ENCODE measurements around the gene PTPRF.

The PTPRF gene

GRCh38 chr1:43597721-43598120 is 67.0 kb downstream of the PTPRF start:
- H3K4me3 ChIP-seq (ENCODE audit: low read length in 2 of 2) = no peak overlapping the region
- H3K27me3 ChIP-seq (ENCODE audit: control insufficient read depth in 2 of 2, insufficient read depth in 2 of 2, low read length in 2 of 2) = no peaks in the 10 kb centered on the region
- H3K9me3 ChIP-seq (ENCODE audit: control insufficient read depth in 2 of 2, low read length in 2 of 2) = no peaks in the 10 kb centered on the region
- H3K27ac ChIP-seq (ENCODE audit: low read depth in 2 of 2, low read length in 2 of 2) = no peak overlapping the region
- H3K9ac ChIP-seq (ENCODE audit: low read depth in 1 of 2, low read length in 2 of 2) = no peak overlapping the region
- H3K4me1 ChIP-seq (ENCODE audit: control insufficient read depth in 2 of 2, insufficient read depth in 2 of 2, low read length in 2 of 2) = no peaks in the 10 kb centered on the region
- H3K36me3 ChIP-seq (ENCODE audit: control insufficient read depth in 2 of 2, insufficient read depth in 2 of 2, low read length in 2 of 2) = peaks cover 52 to 70% of the 10 kb centered on the region in 2 donors

GRCh38 chr1:43598622-43599021 is 67.9 kb downstream of the PTPRF start:
- peaks cover 47 to 67% of the 10 kb centered on the region in 2 donors for H3K36me3 ChIP-seq (ENCODE audit: control insufficient read depth in 2 of 2, insufficient read depth in 2 of 2, low read length in 2 of 2)
- no peak overlapping the region for H3K4me3 ChIP-seq (ENCODE audit: low read length in 2 of 2)
- H3K4me1 ChIP-seq (ENCODE audit: control insufficient read depth in 2 of 2, insufficient read depth in 2 of 2, low read length in 2 of 2) = no peaks in the 10 kb centered on the region
- H3K27ac ChIP-seq (ENCODE audit: low read depth in 2 of 2, low read length in 2 of 2) = no peak overlapping the region
- H3K27me3 ChIP-seq (ENCODE audit: control insufficient read depth in 2 of 2, insufficient read depth in 2 of 2, low read length in 2 of 2) = no peaks in the 10 kb centered on the region
- H3K9ac ChIP-seq (ENCODE audit: low read depth in 1 of 2, low read length in 2 of 2) = no peak overlapping the region
- no peaks in the 10 kb centered on the region for H3K9me3 ChIP-seq (ENCODE audit: control insufficient read depth in 2 of 2, low read length in 2 of 2)

GRCh38 chr1:43600033-43601020 is 69.6 kb downstream of the PTPRF start:
- no peak overlapping the region for H3K27ac ChIP-seq (ENCODE audit: low read depth in 2 of 2, low read length in 2 of 2)
- no peak overlapping the region for H3K4me3 ChIP-seq (ENCODE audit: low read length in 2 of 2)
- no peaks in the 10 kb centered on the region for H3K4me1 ChIP-seq (ENCODE audit: control insufficient read depth in 2 of 2, insufficient read depth in 2 of 2, low read length in 2 of 2)
- H3K36me3 ChIP-seq (ENCODE audit: control insufficient read depth in 2 of 2, insufficient read depth in 2 of 2, low read length in 2 of 2) = peaks cover 53 to 71% of the 10 kb centered on the region in 2 donors
- H3K27me3 ChIP-seq (ENCODE audit: control insufficient read depth in 2 of 2, insufficient read depth in 2 of 2, low read length in 2 of 2) = no peaks in the 10 kb centered on the region
- no peak overlapping the region for H3K9ac ChIP-seq (ENCODE audit: low read depth in 1 of 2, low read length in 2 of 2)
- H3K9me3 ChIP-seq (ENCODE audit: control insufficient read depth in 2 of 2, low read length in 2 of 2) = no peaks in the 10 kb centered on the region

GRCh38 chr1:43602990-43603389 is 72.3 kb downstream of the PTPRF start:
- no peaks in the 10 kb centered on the region for H3K9me3 ChIP-seq (ENCODE audit: control insufficient read depth in 2 of 2, low read length in 2 of 2)
- no peak overlapping the region for H3K27ac ChIP-seq (ENCODE audit: low read depth in 2 of 2, low read length in 2 of 2)
- no peaks in the 10 kb centered on the region for H3K4me1 ChIP-seq (ENCODE audit: control insufficient read depth in 2 of 2, insufficient read depth in 2 of 2, low read length in 2 of 2)
- H3K4me3 ChIP-seq (ENCODE audit: low read length in 2 of 2) = no peak overlapping the region
- no peaks in the 10 kb centered on the region for H3K27me3 ChIP-seq (ENCODE audit: control insufficient read depth in 2 of 2, insufficient read depth in 2 of 2, low read length in 2 of 2)
- peaks cover 62 to 75% of the 10 kb centered on the region in 2 donors for H3K36me3 ChIP-seq (ENCODE audit: control insufficient read depth in 2 of 2, insufficient read depth in 2 of 2, low read length in 2 of 2)
- H3K9ac ChIP-seq (ENCODE audit: low read depth in 1 of 2, low read length in 2 of 2) = no peak overlapping the region

GRCh38 chr1:43604192-43604591 is 73.5 kb downstream of the PTPRF start:
- no peak overlapping the region for H3K27ac ChIP-seq (ENCODE audit: low read depth in 2 of 2, low read length in 2 of 2)
- no peaks in the 10 kb centered on the region for H3K9me3 ChIP-seq (ENCODE audit: control insufficient read depth in 2 of 2, low read length in 2 of 2)
- no peaks in the 10 kb centered on the region for H3K27me3 ChIP-seq (ENCODE audit: control insufficient read depth in 2 of 2, insufficient read depth in 2 of 2, low read length in 2 of 2)
- H3K4me3 ChIP-seq (ENCODE audit: low read length in 2 of 2) = no peak overlapping the region
- H3K9ac ChIP-seq (ENCODE audit: low read depth in 1 of 2, low read length in 2 of 2) = no peak overlapping the region
- peaks cover 69 to 80% of the 10 kb centered on the region in 2 donors for H3K36me3 ChIP-seq (ENCODE audit: control insufficient read depth in 2 of 2, insufficient read depth in 2 of 2, low read length in 2 of 2)
- no peaks in the 10 kb centered on the region for H3K4me1 ChIP-seq (ENCODE audit: control insufficient read depth in 2 of 2, insufficient read depth in 2 of 2, low read length in 2 of 2)

GRCh38 chr1:43605157-43605556 is 74.5 kb downstream of the PTPRF start:
- no peaks in the 10 kb centered on the region for H3K27me3 ChIP-seq (ENCODE audit: control insufficient read depth in 2 of 2, insufficient read depth in 2 of 2, low read length in 2 of 2)
- no peak overlapping the region for H3K27ac ChIP-seq (ENCODE audit: low read depth in 2 of 2, low read length in 2 of 2)
- H3K4me1 ChIP-seq (ENCODE audit: control insufficient read depth in 2 of 2, insufficient read depth in 2 of 2, low read length in 2 of 2) = no peaks in the 10 kb centered on the region
- peaks cover 74 to 89% of the 10 kb centered on the region in 2 donors for H3K36me3 ChIP-seq (ENCODE audit: control insufficient read depth in 2 of 2, insufficient read depth in 2 of 2, low read length in 2 of 2)
- no peak overlapping the region for H3K9ac ChIP-seq (ENCODE audit: low read depth in 1 of 2, low read length in 2 of 2)
- H3K9me3 ChIP-seq (ENCODE audit: control insufficient read depth in 2 of 2, low read length in 2 of 2) = no peaks in the 10 kb centered on the region
- no peak overlapping the region for H3K4me3 ChIP-seq (ENCODE audit: low read length in 2 of 2)

- no peak overlapping the region for H3K4me3 ChIP-seq (ENCODE audit: low read length in 2 of 2)
- H3K27me3 ChIP-seq (ENCODE audit: control insufficient read depth in 2 of 2, insufficient read depth in 2 of 2, low read length in 2 of 2) = no peaks in the 10 kb centered on the region
- H3K9ac ChIP-seq (ENCODE audit: low read depth in 1 of 2, low read length in 2 of 2) = no peak overlapping the region
- no peaks in the 10 kb centered on the region for H3K9me3 ChIP-seq (ENCODE audit: control insufficient read depth in 2 of 2, low read length in 2 of 2)
- H3K36me3 ChIP-seq (ENCODE audit: control insufficient read depth in 2 of 2, insufficient read depth in 2 of 2, low read length in 2 of 2) = peaks cover 71 to 89% of the 10 kb centered on the region in 2 donors
- H3K27ac ChIP-seq (ENCODE audit: low read depth in 2 of 2, low read length in 2 of 2) = no peak overlapping the region
- H3K4me1 ChIP-seq (ENCODE audit: control insufficient read depth in 2 of 2, insufficient read depth in 2 of 2, low read length in 2 of 2) = no peaks in the 10 kb centered on the region
Observed at GRCh38 chr1:43605766-43606165, 75.1 kb downstream of the PTPRF start.

- Histone ChIP-seq H3K36me3 (ENCODE audit: control insufficient read depth in 2 of 2, insufficient read depth in 2 of 2, low read length in 2 of 2) (peaks cover 71 to 89% of the 10 kb centered on the region in 2 donors), H3K4me3 (ENCODE audit: low read length in 2 of 2) (no peak overlapping the region), H3K4me1 (ENCODE audit: control insufficient read depth in 2 of 2, insufficient read depth in 2 of 2, low read length in 2 of 2) (no peaks in the 10 kb centered on the region), H3K27ac (ENCODE audit: low read depth in 2 of 2, low read length in 2 of 2) (no peak overlapping the region), H3K9me3 (ENCODE audit: control insufficient read depth in 2 of 2, low read length in 2 of 2) (no peaks in the 10 kb centered on the region), H3K9ac (ENCODE audit: low read depth in 1 of 2, low read length in 2 of 2) (no peak overlapping the region), H3K27me3 (ENCODE audit: control insufficient read depth in 2 of 2, insufficient read depth in 2 of 2, low read length in 2 of 2) (no peaks in the 10 kb centered on the region)
Observed at GRCh38 chr1:43606624-43607023, 75.9 kb downstream of the PTPRF start.

GRCh38 chr1:43608827-43609226 is 78.1 kb downstream of the PTPRF start:
- Histone ChIP-seq H3K4me3 (ENCODE audit: low read length in 2 of 2) (no peak overlapping the region), H3K27ac (ENCODE audit: low read depth in 2 of 2, low read length in 2 of 2) (no peak overlapping the region), H3K36me3 (ENCODE audit: control insufficient read depth in 2 of 2, insufficient read depth in 2 of 2, low read length in 2 of 2) (peaks cover 77 to 86% of the 10 kb centered on the region in 2 donors), H3K27me3 (ENCODE audit: control insufficient read depth in 2 of 2, insufficient read depth in 2 of 2, low read length in 2 of 2) (no peaks in the 10 kb centered on the region), H3K4me1 (ENCODE audit: control insufficient read depth in 2 of 2, insufficient read depth in 2 of 2, low read length in 2 of 2) (no peaks in the 10 kb centered on the region), H3K9me3 (ENCODE audit: control insufficient read depth in 2 of 2, low read length in 2 of 2) (no peaks in the 10 kb centered on the region), H3K9ac (ENCODE audit: low read depth in 1 of 2, low read length in 2 of 2) (no peak overlapping the region)

- Histone ChIP-seq H3K4me3 (ENCODE audit: low read length in 2 of 2) (no peak overlapping the region), H3K36me3 (ENCODE audit: control insufficient read depth in 2 of 2, insufficient read depth in 2 of 2, low read length in 2 of 2) (peaks cover 71 to 79% of the 10 kb centered on the region in 2 donors), H3K27ac (ENCODE audit: low read depth in 2 of 2, low read length in 2 of 2) (no peak overlapping the region), H3K4me1 (ENCODE audit: control insufficient read depth in 2 of 2, insufficient read depth in 2 of 2, low read length in 2 of 2) (no peaks in the 10 kb centered on the region), H3K27me3 (ENCODE audit: control insufficient read depth in 2 of 2, insufficient read depth in 2 of 2, low read length in 2 of 2) (no peaks in the 10 kb centered on the region), H3K9me3 (ENCODE audit: control insufficient read depth in 2 of 2, low read length in 2 of 2) (no peaks in the 10 kb centered on the region), H3K9ac (ENCODE audit: low read depth in 1 of 2, low read length in 2 of 2) (no peak overlapping the region)
Observed at GRCh38 chr1:43610339-43610738, 79.7 kb downstream of the PTPRF start.

Measured in mucosa of rectum (tissue), 2 donors.